ENCODE data around the gene CMTR1.

DNA sequence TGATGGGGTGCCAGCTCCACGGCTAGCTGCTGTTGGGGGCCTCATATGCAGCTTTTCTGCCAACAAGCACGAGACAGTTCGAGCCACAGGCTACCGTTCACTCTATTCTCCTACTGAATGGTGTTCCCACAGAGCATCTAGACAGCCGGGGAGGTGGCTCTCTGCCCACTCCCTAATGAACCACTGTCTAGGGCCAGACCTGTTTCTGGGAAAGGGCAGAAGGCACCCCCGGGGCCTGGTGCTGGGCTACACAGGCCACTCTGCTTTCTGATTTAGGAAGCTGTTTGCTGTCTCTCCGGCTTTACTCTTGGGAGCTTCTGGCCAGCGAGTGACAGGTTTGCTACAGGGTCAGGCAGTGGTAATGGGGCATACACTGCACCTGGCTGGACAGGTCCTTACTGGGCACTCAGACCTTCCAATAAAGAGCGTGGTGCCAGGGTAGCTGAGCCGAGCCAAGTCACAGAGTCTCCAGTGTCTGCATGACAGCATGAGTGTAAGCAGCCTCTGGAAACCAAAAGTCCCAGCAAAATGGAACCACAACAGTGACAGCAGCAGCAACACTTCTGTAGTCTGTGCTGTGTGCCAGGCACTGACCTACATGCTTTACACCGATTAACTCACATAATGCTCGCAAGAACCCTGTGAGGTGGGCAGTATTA is 58.3 kb downstream of the CMTR1 start:
- TF ChIP-seq SIN3A (IDR thresholded peaks at IDR 0.05; ENCODE audit: borderline replicate concordance, insufficient read depth, low read length) (no peak), POLR2AphosphoS5 (IDR thresholded peaks at IDR 0.05; ENCODE audit: low read depth, low read length) (no peak)
- TF ChIP-seq, protein P1, sequence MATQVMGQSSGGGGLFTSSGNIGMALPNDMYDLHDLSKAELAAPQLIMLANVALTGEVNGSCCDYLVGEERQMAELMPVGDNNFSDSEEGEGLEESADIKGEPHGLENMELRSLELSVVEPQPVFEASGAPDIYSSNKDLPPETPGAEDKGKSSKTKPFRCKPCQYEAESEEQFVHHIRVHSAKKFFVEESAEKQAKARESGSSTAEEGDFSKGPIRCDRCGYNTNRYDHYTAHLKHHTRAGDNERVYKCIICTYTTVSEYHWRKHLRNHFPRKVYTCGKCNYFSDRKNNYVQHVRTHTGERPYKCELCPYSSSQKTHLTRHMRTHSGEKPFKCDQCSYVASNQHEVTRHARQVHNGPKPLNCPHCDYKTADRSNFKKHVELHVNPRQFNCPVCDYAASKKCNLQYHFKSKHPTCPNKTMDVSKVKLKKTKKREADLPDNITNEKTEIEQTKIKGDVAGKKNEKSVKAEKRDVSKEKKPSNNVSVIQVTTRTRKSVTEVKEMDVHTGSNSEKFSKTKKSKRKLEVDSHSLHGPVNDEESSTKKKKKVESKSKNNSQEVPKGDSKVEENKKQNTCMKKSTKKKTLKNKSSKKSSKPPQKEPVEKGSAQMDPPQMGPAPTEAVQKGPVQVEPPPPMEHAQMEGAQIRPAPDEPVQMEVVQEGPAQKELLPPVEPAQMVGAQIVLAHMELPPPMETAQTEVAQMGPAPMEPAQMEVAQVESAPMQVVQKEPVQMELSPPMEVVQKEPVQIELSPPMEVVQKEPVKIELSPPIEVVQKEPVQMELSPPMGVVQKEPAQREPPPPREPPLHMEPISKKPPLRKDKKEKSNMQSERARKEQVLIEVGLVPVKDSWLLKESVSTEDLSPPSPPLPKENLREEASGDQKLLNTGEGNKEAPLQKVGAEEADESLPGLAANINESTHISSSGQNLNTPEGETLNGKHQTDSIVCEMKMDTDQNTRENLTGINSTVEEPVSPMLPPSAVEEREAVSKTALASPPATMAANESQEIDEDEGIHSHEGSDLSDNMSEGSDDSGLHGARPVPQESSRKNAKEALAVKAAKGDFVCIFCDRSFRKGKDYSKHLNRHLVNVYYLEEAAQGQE (IDR thresholded peaks at IDR 0.05; ENCODE audit: insufficient read depth in 1 of 2, low read depth in 2 of 2, low read length in 2 of 2), result no peak
